Measurements from ENCODE around the gene ARFGEF3.
"Not testable (repeated sequence)": the region's sequence is repeated elsewhere in the genome, so short reads cannot be mapped to it uniquely, and the experiment has no call there.

Gene ARFGEF3

GRCh38 chr6:138277835-138278234, 116.1 kb downstream of the ARFGEF3 start:
- no peak for DNase-seq

GRCh38 chr6:138278326-138278725, 116.6 kb downstream of the ARFGEF3 start:
- no peak for DNase-seq

- no peak for DNase-seq
Measured at GRCh38 chr6:138285800-138286199, 124.1 kb downstream of the ARFGEF3 start.

GRCh38 chr6:138286698-138287097, 125.0 kb downstream of the ARFGEF3 start:
- no peak for DNase-seq

GRCh38 chr6:138287144-138287955, 125.6 kb downstream of the ARFGEF3 start:
- peak in 3 of 4 experiments; percentile 3 to 24 (median 6) for DNase-seq

GRCh38 chr6:138288428-138289085, 126.8 kb downstream of the ARFGEF3 start:
- DNase-seq: not testable (repeated sequence)

GRCh38 chr6:138289739-138290138, 128.0 kb downstream of the ARFGEF3 start:
- no peak for DNase-seq

GRCh38 chr6:138290423-138290962, 128.8 kb downstream of the ARFGEF3 start:
- DNase-seq: no peak

- no peak for DNase-seq
Measured at GRCh38 chr6:138291036-138291848, 129.5 kb downstream of the ARFGEF3 start.

GRCh38 chr6:138291849-138292181, 130.1 kb downstream of the ARFGEF3 start:
- no peak for DNase-seq

GRCh38 chr6:138292482-138292881, 130.7 kb downstream of the ARFGEF3 start:
- no peak for DNase-seq

- DNase-seq: no peak
Measured at GRCh38 chr6:138293428-138294395, 132.0 kb downstream of the ARFGEF3 start.

- DNase-seq: no peak
Measured at GRCh38 chr6:138296381-138296780, 134.6 kb downstream of the ARFGEF3 start.

- no peak for DNase-seq
Measured at GRCh38 chr6:138296786-138297185, 135.0 kb downstream of the ARFGEF3 start.

GRCh38 chr6:138297761-138298298, 136.1 kb downstream of the ARFGEF3 start:
- DNase-seq: no peak

- no peak for DNase-seq
Measured at GRCh38 chr6:138300469-138300868, 138.7 kb downstream of the ARFGEF3 start.

- DNase-seq: no peak
Measured at GRCh38 chr6:138302554-138302953, 140.8 kb downstream of the ARFGEF3 start.

GRCh38 chr6:138307352-138307751, 145.6 kb downstream of the ARFGEF3 start:
- DNase-seq: no peak

GRCh38 chr6:138307816-138308730, 146.3 kb downstream of the ARFGEF3 start:
- DNase-seq: no peak

- no peak for DNase-seq
Measured at GRCh38 chr6:138308731-138309110, 147.0 kb downstream of the ARFGEF3 start.

GRCh38 chr6:138309695-138310094, 148.0 kb downstream of the ARFGEF3 start:
- DNase-seq: no peak
